KMS-11 (cell line): ENCODE data around the gene DHRS13.
"Not testable (repeated sequence)": the region's sequence is repeated elsewhere in the genome, so short reads cannot be mapped to it uniquely, and the experiment has no call there.

Experiments used
- H2AFZ ChIP-seq: fragments of 200-600 bp; sonication (generic); 2 replicates; pipeline ENCODE4 v1.6.1; 2016; ENCODE audit warnings: antibody characterized with exemption, mixed run types, low read depth
- H3K27ac ChIP-seq: fragments of 200-600 bp; sonication (generic); 2 replicates; pipeline ENCODE4 v1.6.1; 2016; ENCODE audit warnings: mild to moderate bottlenecking, mixed run types
- H3K27me3 ChIP-seq: fragments of 200-600 bp; sonication (generic); 2 replicates; pipeline ENCODE4 v1.6.1; 2017; ENCODE audit warnings: mild to moderate bottlenecking, low read depth, mixed run types, moderate library complexity; ENCODE audit not compliant: insufficient read depth
- H3K36me3 ChIP-seq: fragments of 200-600 bp; sonication (generic); 2 replicates; pipeline ENCODE4 v1.6.1; 2017; ENCODE audit warnings: mild to moderate bottlenecking, mixed run types; ENCODE audit not compliant: insufficient read depth
- H3K4me1 ChIP-seq: fragments of 200-600 bp; sonication (generic); 2 replicates; pipeline ENCODE4 v1.6.1; 2016; ENCODE audit warnings: mild to moderate bottlenecking, low read depth, mixed run types; ENCODE audit not compliant: poor library complexity, severe bottlenecking
- H3K4me2 ChIP-seq: fragments of 200-600 bp; sonication (generic); 2 replicates; pipeline ENCODE4 v1.7.0; 2016; ENCODE audit warnings: mild to moderate bottlenecking, mixed run types
- H3K4me3 ChIP-seq: fragments of 200-600 bp; sonication (generic); IDR thresholded peaks from 2 replicates; pipeline ENCODE4 v1.6.1; 2017; ENCODE audit warnings: low read depth, low read length, mixed read lengths; ENCODE audit not compliant: insufficient read depth
- H3K79me2 ChIP-seq: fragments of 200-600 bp; sonication (generic); 2 replicates; pipeline ENCODE4 v1.6.1; 2016; ENCODE audit warnings: low read depth, mixed run types; ENCODE audit not compliant: insufficient read depth
- H3K9ac ChIP-seq: fragments of 200-600 bp; sonication (generic); 2 replicates; pipeline ENCODE4 v1.6.1; 2016; ENCODE audit warnings: mild to moderate bottlenecking, mixed run types
- H4K20me1 ChIP-seq: fragments of 200-600 bp; sonication (generic); 2 replicates; pipeline ENCODE4 v1.6.1; 2016; ENCODE audit warnings: mild to moderate bottlenecking, mixed run types; ENCODE audit not compliant: insufficient read depth
- TF ChIP-seq, protein P1 (sequence below): fragments of 200-600 bp; sonication (generic); conservative IDR thresholded peaks from 2 replicates; pipeline ENCODE4 v1.6.1; 2017; ENCODE audit warnings: low read depth, mild to moderate bottlenecking, antibody characterized with exemption, low read length, moderate library complexity, mixed read lengths

The DHRS13 gene

GRCh38 chr17:28878981-28879380 lies 23.9 kb downstream of the DHRS13 start:
- Histone ChIP-seq H3K36me3 (no peaks in the 10 kb centered on the region), H3K79me2 (no peaks in the 10 kb centered on the region), H2AFZ (no peak overlapping the region), H3K4me1 (no peaks in the 10 kb centered on the region), H3K27me3 (no peaks in the 10 kb centered on the region), H3K4me2 (no peak overlapping the region), H3K9ac (no peak overlapping the region), H3K4me3 (no peak overlapping the region), H4K20me1 (no peaks in the 10 kb centered on the region), H3K27ac (no peak overlapping the region)
- TF ChIP-seq, protein P1, sequence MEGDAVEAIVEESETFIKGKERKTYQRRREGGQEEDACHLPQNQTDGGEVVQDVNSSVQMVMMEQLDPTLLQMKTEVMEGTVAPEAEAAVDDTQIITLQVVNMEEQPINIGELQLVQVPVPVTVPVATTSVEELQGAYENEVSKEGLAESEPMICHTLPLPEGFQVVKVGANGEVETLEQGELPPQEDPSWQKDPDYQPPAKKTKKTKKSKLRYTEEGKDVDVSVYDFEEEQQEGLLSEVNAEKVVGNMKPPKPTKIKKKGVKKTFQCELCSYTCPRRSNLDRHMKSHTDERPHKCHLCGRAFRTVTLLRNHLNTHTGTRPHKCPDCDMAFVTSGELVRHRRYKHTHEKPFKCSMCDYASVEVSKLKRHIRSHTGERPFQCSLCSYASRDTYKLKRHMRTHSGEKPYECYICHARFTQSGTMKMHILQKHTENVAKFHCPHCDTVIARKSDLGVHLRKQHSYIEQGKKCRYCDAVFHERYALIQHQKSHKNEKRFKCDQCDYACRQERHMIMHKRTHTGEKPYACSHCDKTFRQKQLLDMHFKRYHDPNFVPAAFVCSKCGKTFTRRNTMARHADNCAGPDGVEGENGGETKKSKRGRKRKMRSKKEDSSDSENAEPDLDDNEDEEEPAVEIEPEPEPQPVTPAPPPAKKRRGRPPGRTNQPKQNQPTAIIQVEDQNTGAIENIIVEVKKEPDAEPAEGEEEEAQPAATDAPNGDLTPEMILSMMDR = peak; percentile 30; the same call in 1 of the 2 replicates

DNA sequence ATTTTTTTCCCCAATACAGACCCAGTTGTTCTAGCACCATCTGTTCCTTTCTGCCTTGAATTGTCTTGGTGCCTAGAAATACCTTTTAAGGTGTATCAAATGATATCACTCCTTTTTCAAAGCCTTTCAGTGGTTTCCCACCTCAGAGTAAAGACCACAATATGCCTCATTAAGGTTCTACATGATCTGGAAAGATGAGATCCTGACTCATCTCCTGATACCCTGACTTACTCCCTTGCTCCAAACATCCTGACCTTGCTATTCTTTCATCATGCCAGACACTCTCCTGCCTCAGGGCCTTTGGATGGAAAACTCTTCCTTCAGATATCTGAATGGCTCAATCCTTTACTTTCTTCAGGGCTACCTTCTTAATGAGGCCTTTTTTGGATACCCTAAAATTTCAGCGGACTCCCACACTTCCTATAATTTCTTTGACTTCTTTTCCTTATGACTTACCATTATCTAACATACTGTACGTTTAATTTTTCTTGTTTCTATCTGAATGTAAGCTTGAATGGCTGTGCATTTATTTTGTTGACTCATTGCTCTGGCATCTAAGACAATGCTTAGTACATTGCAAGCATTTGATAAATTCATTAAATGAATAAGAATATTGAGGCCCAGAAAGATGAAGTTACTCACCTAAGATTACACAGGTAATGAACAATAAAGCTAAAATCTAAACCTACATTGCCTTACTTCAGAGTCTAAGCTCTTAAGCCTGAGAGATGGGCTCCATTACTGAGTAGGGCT lies 24.5 kb downstream of the DHRS13 start:
- no peaks in the 10 kb centered on the region for H3K27me3 ChIP-seq
- no peak overlapping the region for H3K9ac ChIP-seq
- H4K20me1 ChIP-seq = no peaks in the 10 kb centered on the region
- no peaks in the 10 kb centered on the region for H3K79me2 ChIP-seq
- H2AFZ ChIP-seq = no peak overlapping the region
- no peaks in the 10 kb centered on the region for H3K36me3 ChIP-seq
- no peak overlapping the region for H3K27ac ChIP-seq
- no peak overlapping the region for H3K4me2 ChIP-seq
- no peaks in the 10 kb centered on the region for H3K4me1 ChIP-seq
- no peak overlapping the region for H3K4me3 ChIP-seq
- TF ChIP-seq, protein P1 = no peak

- not testable (repeated sequence) for H3K27ac ChIP-seq, H3K4me2 ChIP-seq, H3K4me3 ChIP-seq, H3K36me3 ChIP-seq, H3K79me2 ChIP-seq, H2AFZ ChIP-seq, H3K4me1 ChIP-seq, H3K9ac ChIP-seq, H4K20me1 ChIP-seq, H3K27me3 ChIP-seq
Observed at GRCh38 chr17:28877150-28877711, 25.6 kb downstream of the DHRS13 start.

- no peak overlapping the region for H3K4me2 ChIP-seq
Observed at GRCh38 chr17:28875848-28876550, 26.9 kb downstream of the DHRS13 start.

More at GRCh38 chr17:28875848-28876550, 26.9 kb downstream of the DHRS13 start:
- TF ChIP-seq, protein P1 = no peak
- no peaks in the 10 kb centered on the region for H4K20me1 ChIP-seq
- H3K4me1 ChIP-seq = no peaks in the 10 kb centered on the region
- H2AFZ ChIP-seq = no peak overlapping the region
- no peaks in the 10 kb centered on the region for H3K36me3 ChIP-seq
- no peak overlapping the region for H3K4me3 ChIP-seq
- H3K9ac ChIP-seq = no peak overlapping the region
- H3K27ac ChIP-seq = no peak overlapping the region
- H3K79me2 ChIP-seq = no peaks in the 10 kb centered on the region
- no peaks in the 10 kb centered on the region for H3K27me3 ChIP-seq
